Measurements from ENCODE around the gene GAD1. TPM values are rescaled to one million over a fixed set of nuclear protein-coding genes. Genes with fewer than 3 reads are reported as not detected.

The GAD1 gene
- total RNA-seq, 2 donors from 2014 or later = 0.41 to 5.5 TPM

DNA sequence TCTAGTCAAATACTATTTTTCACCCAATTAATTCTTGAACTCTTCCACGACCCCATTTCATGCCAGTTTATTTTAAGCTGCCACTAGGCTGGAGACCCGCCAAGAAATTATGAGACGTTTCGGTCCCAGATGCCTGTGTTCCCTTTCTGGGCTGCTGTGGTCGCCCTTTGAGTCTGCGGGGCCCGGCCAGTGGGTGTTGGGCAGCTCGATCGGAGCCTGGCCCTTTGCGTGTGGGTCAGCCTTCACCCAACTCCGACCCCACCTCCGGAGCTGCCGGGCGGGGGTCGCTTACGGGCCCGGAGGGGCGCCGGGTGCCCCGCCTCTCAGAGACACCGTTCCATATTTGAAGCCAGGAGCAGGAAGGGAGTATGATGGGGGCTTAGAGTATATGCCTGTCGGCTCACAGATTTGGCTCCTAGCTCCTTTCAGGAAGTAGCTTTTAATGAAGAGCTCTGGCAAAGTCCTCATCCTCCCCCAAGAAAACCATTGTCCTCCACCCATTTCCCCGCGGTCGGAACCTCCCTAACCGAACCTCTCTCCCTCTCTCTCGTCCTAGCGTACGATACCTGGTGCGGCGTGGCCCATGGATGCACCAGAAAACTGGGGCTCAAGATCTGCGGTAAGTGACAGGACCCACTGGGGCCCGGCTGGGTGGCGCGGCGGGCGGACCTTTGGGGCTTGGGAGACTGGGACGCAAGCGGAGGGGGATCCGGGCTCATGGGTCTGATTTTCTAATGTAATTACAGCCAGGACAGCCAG, 5.0 kb downstream of the GAD1 start:
- Histone ChIP-seq H3K4me3 (peak overlapping the region; percentile 67), H3K4me1 (ENCODE audit: control insufficient read depth in 1 of 2, low read depth in 2 of 2) (peaks cover 19 to 58% of the 10 kb centered on the region in 2 donors)
- TF ChIP-seq, protein P1, sequence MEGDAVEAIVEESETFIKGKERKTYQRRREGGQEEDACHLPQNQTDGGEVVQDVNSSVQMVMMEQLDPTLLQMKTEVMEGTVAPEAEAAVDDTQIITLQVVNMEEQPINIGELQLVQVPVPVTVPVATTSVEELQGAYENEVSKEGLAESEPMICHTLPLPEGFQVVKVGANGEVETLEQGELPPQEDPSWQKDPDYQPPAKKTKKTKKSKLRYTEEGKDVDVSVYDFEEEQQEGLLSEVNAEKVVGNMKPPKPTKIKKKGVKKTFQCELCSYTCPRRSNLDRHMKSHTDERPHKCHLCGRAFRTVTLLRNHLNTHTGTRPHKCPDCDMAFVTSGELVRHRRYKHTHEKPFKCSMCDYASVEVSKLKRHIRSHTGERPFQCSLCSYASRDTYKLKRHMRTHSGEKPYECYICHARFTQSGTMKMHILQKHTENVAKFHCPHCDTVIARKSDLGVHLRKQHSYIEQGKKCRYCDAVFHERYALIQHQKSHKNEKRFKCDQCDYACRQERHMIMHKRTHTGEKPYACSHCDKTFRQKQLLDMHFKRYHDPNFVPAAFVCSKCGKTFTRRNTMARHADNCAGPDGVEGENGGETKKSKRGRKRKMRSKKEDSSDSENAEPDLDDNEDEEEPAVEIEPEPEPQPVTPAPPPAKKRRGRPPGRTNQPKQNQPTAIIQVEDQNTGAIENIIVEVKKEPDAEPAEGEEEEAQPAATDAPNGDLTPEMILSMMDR (IDR thresholded peaks at IDR 0.05) = no peak

GRCh38 chr2:170822290-170823087, 5.8 kb downstream of the GAD1 start:
- TF ChIP-seq, protein P1 (IDR thresholded peaks at IDR 0.05) = no peak
- no peaks in the 10 kb centered on the region for H3K9me3 ChIP-seq
- ATAC-seq (ENCODE audit: insufficient number of reproducible peaks, low FRiP score, low read depth) = no peak
- no peak overlapping the region for H3K27ac ChIP-seq
- peak overlapping the region; percentile 67 for H3K4me3 ChIP-seq
- no peak for DNase-seq (ENCODE audit: low spot score)
- H3K4me1 ChIP-seq (ENCODE audit: control insufficient read depth in 1 of 2, low read depth in 2 of 2) = peaks cover 19 to 55% of the 10 kb centered on the region in 2 donors
- H3K36me3 ChIP-seq = no peaks in the 10 kb centered on the region
- peaks cover 9% of the 10 kb centered on the region for H3K27me3 ChIP-seq (replicated peaks; ENCODE audit: insufficient read depth)

More for the DNA sequence above, 5.0 kb downstream of the GAD1 start:
- H3K36me3 ChIP-seq = no peaks in the 10 kb centered on the region
- H3K27me3 ChIP-seq (replicated peaks; ENCODE audit: insufficient read depth) = peaks cover 9% of the 10 kb centered on the region
- DNase-seq (ENCODE audit: low spot score) (no peak), ATAC-seq (ENCODE audit: insufficient number of reproducible peaks, low FRiP score, low read depth) (no peak)
- H3K9me3 ChIP-seq = no peaks in the 10 kb centered on the region
- H3K27ac ChIP-seq = no peak overlapping the region

- H3K27me3 ChIP-seq (replicated peaks; ENCODE audit: insufficient read depth) = peaks cover 9% of the 10 kb centered on the region
- H3K27ac ChIP-seq = no peak overlapping the region
- H3K9me3 ChIP-seq = no peaks in the 10 kb centered on the region
- H3K4me1 ChIP-seq (ENCODE audit: control insufficient read depth in 1 of 2, low read depth in 2 of 2) = peaks cover 14 to 49% of the 10 kb centered on the region in 2 donors
- TF ChIP-seq, protein P1 (IDR thresholded peaks at IDR 0.05) = no peak
- peak overlapping the region; percentile 67 for H3K4me3 ChIP-seq
- ATAC-seq (ENCODE audit: insufficient number of reproducible peaks, low FRiP score, low read depth) (no peak), DNase-seq (ENCODE audit: low spot score) (no peak)
- no peaks in the 10 kb centered on the region for H3K36me3 ChIP-seq
These were observed 6.6 kb downstream of the GAD1 start for GRCh38 chr2:170823088-170823897.

DNA sequence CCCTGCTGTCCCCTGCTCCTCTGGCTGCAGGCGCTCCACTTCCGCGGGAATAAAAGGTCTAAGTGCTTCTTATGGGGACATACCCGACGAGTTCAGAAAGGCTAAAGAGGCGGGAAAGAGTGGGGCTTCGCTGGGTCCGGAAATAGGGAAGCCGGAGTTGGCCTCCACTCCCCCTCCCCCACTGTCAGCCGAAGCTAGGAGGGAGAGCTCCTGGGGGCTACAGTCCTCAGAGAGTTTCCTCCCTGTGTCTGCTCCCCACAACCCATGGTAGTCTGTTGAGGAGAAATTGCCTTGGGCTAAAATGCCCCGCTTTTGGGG, 7.2 kb downstream of the GAD1 start:
- peaks cover 9% of the 10 kb centered on the region for H3K27me3 ChIP-seq (replicated peaks; ENCODE audit: insufficient read depth)

More for the DNA sequence above, 7.2 kb downstream of the GAD1 start:
- Histone ChIP-seq H3K9me3 (no peaks in the 10 kb centered on the region), H3K4me1 (ENCODE audit: control insufficient read depth in 1 of 2, low read depth in 2 of 2) (peaks cover 10 to 43% of the 10 kb centered on the region in 2 donors), H3K4me3 (peak overlapping the region; percentile 67), H3K36me3 (no peaks in the 10 kb centered on the region), H3K27ac (no peak overlapping the region)
- DNase-seq (ENCODE audit: low spot score) (no peak), ATAC-seq (ENCODE audit: insufficient number of reproducible peaks, low FRiP score, low read depth) (no peak)
- TF ChIP-seq, protein P1 (IDR thresholded peaks at IDR 0.05) = no peak
